Medulla oblongata (tissue), 1 donor: ENCODE data around the gene FBXO9.

Experiments used
- DNase-seq: peaks from one replicate; pipeline ENCODE4 v3.0.0-alpha.2; 2015; ENCODE audit errors: extremely low spot score

FBXO9 gene

GRCh38 chr6:53095270-53095669 is 30.1 kb downstream of the FBXO9 start:
- no peak for DNase-seq

GRCh38 chr6:53095716-53096115 is 30.5 kb downstream of the FBXO9 start:
- DNase-seq = no peak

- no peak for DNase-seq
Observed at GRCh38 chr6:53100561-53100960, 35.4 kb downstream of the FBXO9 start.

- no peak for DNase-seq
Observed at GRCh38 chr6:53101006-53101405, 35.8 kb downstream of the FBXO9 start.

GRCh38 chr6:53103993-53104675 is 38.9 kb downstream of the FBXO9 start:
- DNase-seq = peak; percentile 66

GRCh38 chr6:53104916-53105315 is 39.7 kb downstream of the FBXO9 start:
- no peak for DNase-seq

GRCh38 chr6:53107091-53107490 is 41.9 kb downstream of the FBXO9 start:
- DNase-seq = no peak

GRCh38 chr6:53109612-53110011 is 44.4 kb downstream of the FBXO9 start:
- no peak for DNase-seq

- DNase-seq = no peak
Observed at GRCh38 chr6:53111865-53112264, 46.7 kb downstream of the FBXO9 start.

GRCh38 chr6:53112404-53112803 is 47.2 kb downstream of the FBXO9 start:
- DNase-seq = no peak

- no peak for DNase-seq
Observed at GRCh38 chr6:53112871-53113270, 47.7 kb downstream of the FBXO9 start.

- no peak for DNase-seq
Observed at GRCh38 chr6:53113742-53114141, 48.5 kb downstream of the FBXO9 start.

- no peak for DNase-seq
Observed at GRCh38 chr6:53115113-53115512, 49.9 kb downstream of the FBXO9 start.

GRCh38 chr6:53115741-53116140 is 50.5 kb downstream of the FBXO9 start:
- DNase-seq = no peak

- DNase-seq = no peak
Observed at GRCh38 chr6:53119349-53119748, 54.1 kb downstream of the FBXO9 start.

GRCh38 chr6:53119772-53120409 is 54.7 kb downstream of the FBXO9 start:
- DNase-seq = no peak

GRCh38 chr6:53124131-53124800 is 59.1 kb downstream of the FBXO9 start:
- DNase-seq = no peak

GRCh38 chr6:53125276-53125675 is 60.1 kb downstream of the FBXO9 start:
- no peak for DNase-seq

GRCh38 chr6:53128842-53129241 is 63.6 kb downstream of the FBXO9 start:
- no peak for DNase-seq

- DNase-seq = no peak
Observed at GRCh38 chr6:53130569-53131290, 65.5 kb downstream of the FBXO9 start.

GRCh38 chr6:53133961-53134360 is 68.8 kb downstream of the FBXO9 start:
- DNase-seq = no peak

GRCh38 chr6:53134601-53135235 is 69.5 kb downstream of the FBXO9 start:
- no peak for DNase-seq
